Activated CD4-positive, alpha-beta T cell treated with anti-CD3 and anti-CD28 coated beads for 36 hours (primary cell): ENCODE data around the gene MAPT. TPM values are rescaled to one million over a fixed set of nuclear protein-coding genes. Genes with fewer than 3 reads are reported as not detected.
"Not testable (repeated sequence)": the region's sequence is repeated elsewhere in the genome, so short reads cannot be mapped to it uniquely, and the experiment has no call there.

Source experiments
- ATAC-seq: fragments of 200-7000 bp; cut with Tn5 transposase; one replicate; pipeline ENCODE4 v1.10.0; 2021; ENCODE audit warnings: mild to moderate bottlenecking, moderate library complexity
- CTCF ChIA-PET: fragments of 350-600 bp; sonication (Branson Sonifier 250); formaldehyde crosslinking; loops from one replicate; lab custom pipeline; 2021; ENCODE audit warnings: antibody characterized with exemption; lab: Charles Lee
- POLR2A ChIA-PET: fragments of 350-600 bp; sonication (Branson Sonifier 250); formaldehyde crosslinking; loops from one replicate; lab custom pipeline; 2021; ENCODE audit warnings: antibody characterized with exemption, inconsistent platforms; lab: Charles Lee
- DNase-seq: peaks from one replicate; pipeline ENCODE4 v3.0.0-alpha.2; 2020
- H3K27ac Mint-ChIP-seq: one replicate; pipeline ENCODE4 v1.8.0; 2021; ENCODE audit warnings: mixed read lengths
- H3K27me3 Mint-ChIP-seq: one replicate; pipeline ENCODE4 v1.8.0; 2021; ENCODE audit warnings: mixed read lengths
- H3K36me3 Mint-ChIP-seq: one replicate; pipeline ENCODE4 v1.8.0; 2021; ENCODE audit warnings: low read depth, mixed read lengths
- H3K4me1 Mint-ChIP-seq: one replicate; pipeline ENCODE4 v1.8.0; 2021; ENCODE audit warnings: mixed read lengths
- H3K4me3 Mint-ChIP-seq: one replicate; pipeline ENCODE4 v1.8.0; 2021; ENCODE audit warnings: mild to moderate bottlenecking, moderate library complexity, mixed read lengths
- H3K9me3 Mint-ChIP-seq: one replicate; pipeline ENCODE4 v1.8.0; 2021; ENCODE audit warnings: low read depth, mixed read lengths
- intact Hi-C, 2 experiments: fragments of 100-400 bp; cut with DNase I in 1 of 2; cut with micrococcal nuclease in 1 of 2; formaldehyde crosslinking; loops; one replicate each; pipeline versions ENCODE4 v1.14.2 to v1.15.1; 2022 to 2024; cut with DNase I, micrococcal nuclease
- total RNA-seq, 2 experiments: library from RNA; stranded (reverse); gene quantifications; one replicate each; pipeline ENCODE4 v1.2.3, GENCODE V29; 2021

Gene MAPT
- total RNA-seq, 2 experiments from 2014 or later: 0.75 to 1.7 TPM

GRCh38 chr17:45930420-45930951 is 36.1 kb downstream of the MAPT start:
- POLR2A ChIA-PET: no interaction called here
- H3K36me3 Mint-ChIP-seq: no peaks in the 10 kb centered on the region
- peaks cover 10% of the 10 kb centered on the region for H3K27me3 Mint-ChIP-seq
- CTCF ChIA-PET: no interaction called here
- peaks cover 1% of the 10 kb centered on the region for H3K9me3 Mint-ChIP-seq
- H3K4me1 Mint-ChIP-seq: no peaks in the 10 kb centered on the region
- intact Hi-C loops: no loop called here
- DNase-seq (no peak), ATAC-seq (no peak)
- H3K27ac Mint-ChIP-seq: no peak overlapping the region
- no peak overlapping the region for H3K4me3 Mint-ChIP-seq

GRCh38 chr17:45931677-45932076 is 37.3 kb downstream of the MAPT start:
- DNase-seq: no peak
- Mint-ChIP-seq H3K9me3 (peaks cover 1% of the 10 kb centered on the region), H3K4me3 (no peak overlapping the region), H3K36me3 (no peaks in the 10 kb centered on the region), H3K27ac (no peak overlapping the region), H3K4me1 (no peaks in the 10 kb centered on the region), H3K27me3 (peaks cover 16% of the 10 kb centered on the region)
- CTCF ChIA-PET: no interaction called here
- ATAC-seq: no peak
- intact Hi-C loops: no loop called here
- POLR2A ChIA-PET: no interaction called here

GRCh38 chr17:45934044-45934979 is 40.0 kb downstream of the MAPT start:
- Mint-ChIP-seq H3K36me3 (no peaks in the 10 kb centered on the region), H3K27me3 (peaks cover 15% of the 10 kb centered on the region), H3K27ac (no peak overlapping the region), H3K9me3 (no peaks in the 10 kb centered on the region), H3K4me1 (no peaks in the 10 kb centered on the region), H3K4me3 (no peak overlapping the region)
- no peak for DNase-seq
- CTCF ChIA-PET: no interaction called here
- intact Hi-C loops: no loop called here
- POLR2A ChIA-PET: no interaction called here
- ATAC-seq: no peak

GRCh38 chr17:45935197-45935709 is 40.9 kb downstream of the MAPT start:
- POLR2A ChIA-PET: no interaction called here
- ATAC-seq (no peak), DNase-seq (no peak)
- Mint-ChIP-seq H3K9me3 (no peaks in the 10 kb centered on the region), H3K27me3 (peaks cover 21% of the 10 kb centered on the region), H3K4me1 (no peaks in the 10 kb centered on the region), H3K27ac (no peak overlapping the region), H3K36me3 (no peaks in the 10 kb centered on the region), H3K4me3 (no peak overlapping the region)
- intact Hi-C loops: no loop called here
- CTCF ChIA-PET: interaction anchor here (0.7 to 0.9 kb wide), 2 partner anchors 10 to 13 kb away, joined by 3 read pairs; no protein-coding TSS in a partner anchor

- Mint-ChIP-seq H3K4me3 (no peak overlapping the region), H3K9me3 (no peaks in the 10 kb centered on the region), H3K36me3 (no peaks in the 10 kb centered on the region), H3K27ac (no peak overlapping the region), H3K27me3 (peaks cover 20% of the 10 kb centered on the region), H3K4me1 (no peaks in the 10 kb centered on the region)
- ChIA-PET CTCF (interaction anchor here (0.7 to 0.9 kb wide), 2 partner anchors 10 to 13 kb away, joined by 3 read pairs; no protein-coding TSS in a partner anchor), POLR2A (no interaction called here)
- DNase-seq (no peak), ATAC-seq (no peak)
- intact Hi-C loops: no loop called here
Measured at GRCh38 chr17:45935710-45936509, 41.6 kb downstream of the MAPT start.

- Mint-ChIP-seq H3K27ac (no peak overlapping the region), H3K9me3 (no peaks in the 10 kb centered on the region), H3K27me3 (peaks cover 18% of the 10 kb centered on the region), H3K4me1 (no peaks in the 10 kb centered on the region), H3K4me3 (no peak overlapping the region), H3K36me3 (no peaks in the 10 kb centered on the region)
- ChIA-PET POLR2A (no interaction called here), CTCF (no interaction called here)
- ATAC-seq (no peak), DNase-seq (no peak)
- intact Hi-C loops: no loop called here
Measured at GRCh38 chr17:45936610-45937009, 42.3 kb downstream of the MAPT start.

GRCh38 chr17:45937186-45937585 is 42.8 kb downstream of the MAPT start:
- intact Hi-C loops, H3K27ac Mint-ChIP-seq, DNase-seq, H3K4me3 Mint-ChIP-seq, H3K4me1 Mint-ChIP-seq, H3K36me3 Mint-ChIP-seq, H3K9me3 Mint-ChIP-seq, ATAC-seq, POLR2A ChIA-PET: not testable (repeated sequence)
- H3K27me3 Mint-ChIP-seq: peaks cover 20% of the 10 kb centered on the region
- CTCF ChIA-PET: interaction anchor here (0.5 kb wide), 1 partner anchor 1054 kb away, joined by 3 read pairs; no protein-coding TSS in a partner anchor

GRCh38 chr17:45939395-45939794 is 45.0 kb downstream of the MAPT start:
- CTCF ChIA-PET: interaction anchor here (1.8 kb wide), 1 partner anchor 10 kb away, joined by 16 read pairs; no protein-coding TSS in a partner anchor
- intact Hi-C loops: no loop called here
- H3K9me3 Mint-ChIP-seq: no peaks in the 10 kb centered on the region
- H3K4me3 Mint-ChIP-seq: no peak overlapping the region
- POLR2A ChIA-PET: no interaction called here
- no peak overlapping the region for H3K27ac Mint-ChIP-seq
- DNase-seq: no peak
- no peaks in the 10 kb centered on the region for H3K4me1 Mint-ChIP-seq
- ATAC-seq: no peak
- no peaks in the 10 kb centered on the region for H3K36me3 Mint-ChIP-seq
- H3K27me3 Mint-ChIP-seq: peaks cover 27% of the 10 kb centered on the region

- ChIA-PET POLR2A (no interaction called here), CTCF (interaction anchor here (0.8 to 1.8 kb wide), 3 partner anchors 9 to 252 kb away, joined by 3 to 16 read pairs (median 3); no protein-coding TSS in a partner anchor)
- H3K4me3 Mint-ChIP-seq: no peak overlapping the region
- intact Hi-C loops: loop anchor here in 1 of 2 experiments (10.0 kb wide), 1 partner anchor 295 kb away; no protein-coding TSS in a partner anchor
- no peaks in the 10 kb centered on the region for H3K4me1 Mint-ChIP-seq
- DNase-seq: no peak
- H3K27ac Mint-ChIP-seq: no peak overlapping the region
- peaks cover 29% of the 10 kb centered on the region for H3K27me3 Mint-ChIP-seq
- no peaks in the 10 kb centered on the region for H3K36me3 Mint-ChIP-seq
- no peaks in the 10 kb centered on the region for H3K9me3 Mint-ChIP-seq
- ATAC-seq: no peak
Measured at GRCh38 chr17:45940293-45940692, 45.9 kb downstream of the MAPT start.

GRCh38 chr17:45940826-45941225 is 46.5 kb downstream of the MAPT start:
- Mint-ChIP-seq H3K27me3 (peaks cover 25% of the 10 kb centered on the region), H3K36me3 (no peaks in the 10 kb centered on the region), H3K27ac (no peak overlapping the region), H3K4me3 (no peak overlapping the region), H3K9me3 (no peaks in the 10 kb centered on the region), H3K4me1 (no peaks in the 10 kb centered on the region)
- CTCF ChIA-PET: interaction anchor here (0.8 to 1.8 kb wide), 3 partner anchors 9 to 253 kb away, joined by 3 to 16 read pairs (median 3); no protein-coding TSS in a partner anchor
- no peak for DNase-seq
- POLR2A ChIA-PET: no interaction called here
- no peak for ATAC-seq
- intact Hi-C loops: loop anchor here in 1 of 2 experiments (10.0 kb wide), 1 partner anchor 296 kb away; no protein-coding TSS in a partner anchor

GRCh38 chr17:45941395-45941794 is 47.0 kb downstream of the MAPT start:
- no peak overlapping the region for H3K4me3 Mint-ChIP-seq
- ChIA-PET POLR2A (no interaction called here), CTCF (no interaction called here)
- H3K9me3 Mint-ChIP-seq: no peaks in the 10 kb centered on the region
- H3K36me3 Mint-ChIP-seq: no peaks in the 10 kb centered on the region
- no peaks in the 10 kb centered on the region for H3K4me1 Mint-ChIP-seq
- intact Hi-C loops: loop anchor here in 1 of 2 experiments (10.0 kb wide), 1 partner anchor 297 kb away; no protein-coding TSS in a partner anchor
- H3K27me3 Mint-ChIP-seq: peaks cover 24% of the 10 kb centered on the region
- ATAC-seq: no peak
- DNase-seq: no peak
- no peak overlapping the region for H3K27ac Mint-ChIP-seq
